ENCODE measurements around the gene NT5C1B.
A peak's percentile ranks its signal among the peaks of the same experiment; 100 is the strongest.

NT5C1B gene

GRCh38 chr2:18583905-18584607, 5.3 kb downstream of the NT5C1B start:
- DNase-seq (ENCODE audit: low read depth): no peak
- no peak for TF ChIP-seq CTCF (IDR thresholded peaks at IDR 0.05; ENCODE audit: control insufficient read depth, insufficient read depth, low read depth, low read length, missing control alignments)
- no peak overlapping the region for H3K4me3 ChIP-seq (ENCODE audit: control insufficient read depth, low read depth, low read length)

- no peak overlapping the region for H3K4me3 ChIP-seq (ENCODE audit: control insufficient read depth, low read depth, low read length)
- TF ChIP-seq CTCF (IDR thresholded peaks at IDR 0.05; ENCODE audit: control insufficient read depth, insufficient read depth, low read depth, low read length, missing control alignments): no peak
These were observed 8.8 kb downstream of the NT5C1B start for GRCh38 chr2:18580606-18581005.

GRCh38 chr2:18578033-18578432, 11.3 kb downstream of the NT5C1B start:
- TF ChIP-seq CTCF (IDR thresholded peaks at IDR 0.05; ENCODE audit: control insufficient read depth, insufficient read depth, low read depth, low read length, missing control alignments): no peak
- DNase-seq (ENCODE audit: low read depth): peak; percentile 28
- no peak overlapping the region for H3K4me3 ChIP-seq (ENCODE audit: control insufficient read depth, low read depth, low read length)

More at GRCh38 chr2:18580606-18581005, 8.8 kb downstream of the NT5C1B start:
- DNase-seq (ENCODE audit: low read depth): no peak

- DNase-seq (ENCODE audit: low read depth): no peak
- H3K4me3 ChIP-seq (ENCODE audit: control insufficient read depth, low read depth, low read length): no peak overlapping the region
- TF ChIP-seq CTCF (IDR thresholded peaks at IDR 0.05; ENCODE audit: control insufficient read depth, insufficient read depth, low read depth, low read length, missing control alignments): no peak
These were observed 23.1 kb downstream of the NT5C1B start for GRCh38 chr2:18566145-18566769.

GRCh38 chr2:18560797-18561085, 28.6 kb downstream of the NT5C1B start:
- DNase-seq (ENCODE audit: low read depth): no peak
- TF ChIP-seq CTCF (IDR thresholded peaks at IDR 0.05; ENCODE audit: control insufficient read depth, insufficient read depth, low read depth, low read length, missing control alignments): no peak
- H3K4me3 ChIP-seq (ENCODE audit: control insufficient read depth, low read depth, low read length): peak overlapping the region; percentile 82

- TF ChIP-seq CTCF (IDR thresholded peaks at IDR 0.05; ENCODE audit: control insufficient read depth, insufficient read depth, low read depth, low read length, missing control alignments): no peak
- peak within 1 kb of the TSS; percentile 82 for H3K4me3 ChIP-seq (ENCODE audit: control insufficient read depth, low read depth, low read length)
- peak; percentile 63 for DNase-seq (ENCODE audit: low read depth)
These were observed 29.2 kb downstream of the NT5C1B start, which contains the start of gene RDH14 for GRCh38 chr2:18560031-18560796. RDH14 (minus strand) TSS chr2:18560653; CDS start chr2:18560572, 81 bp downstream.
